Ascending aorta (tissue), 2 donors: Measurements from ENCODE around the gene COL11A1. TPM values are rescaled to one million over a fixed set of nuclear protein-coding genes. Genes with fewer than 3 reads are reported as not detected.
"Not testable (repeated sequence)": the region's sequence is repeated elsewhere in the genome, so short reads cannot be mapped to it uniquely, and the experiment has no call there.

ENCODE experiments used
- DNase-seq, 2 donors: peaks; one replicate each; pipeline ENCODE4 v3.0.0-alpha.2; 2019; ENCODE audit warnings: low spot score in 2 of 2
- H3K27ac ChIP-seq, 2 donors: fragments of 200-600 bp; sonication (generic); one replicate each; pipeline ENCODE4 v1.5.1; 2016 to 2017; ENCODE audit warnings: mild to moderate bottlenecking in 1 of 2
- H3K27me3 ChIP-seq: fragments of 200-600 bp; sonication (generic); one replicate; pipeline ENCODE4 v1.5.1; 2017
- H3K36me3 ChIP-seq, 2 donors: fragments of 200-600 bp; sonication (generic); one replicate each; pipeline ENCODE4 v1.5.1; 2016
- H3K4me1 ChIP-seq, 2 donors: fragments of 200-600 bp; sonication (generic); one replicate each; pipeline ENCODE4 v1.5.1; 2016 to 2017; ENCODE audit warnings: mild to moderate bottlenecking in 1 of 2
- H3K4me3 ChIP-seq, 2 donors: fragments of 200-600 bp; sonication (generic); one replicate each; pipeline ENCODE4 v1.5.1; 2016 to 2017; ENCODE audit warnings: mild to moderate bottlenecking in 1 of 2
- H3K9me3 ChIP-seq, 2 donors: fragments of 200-600 bp; sonication (generic); one replicate each; pipeline ENCODE4 v1.5.1; 2016
- intact Hi-C: fragments of 100-400 bp; cut with DNase I; formaldehyde crosslinking; loops from one replicate; pipeline ENCODE4 v1.15.1; 2023
- total RNA-seq: library from RNA; depleted of rRNA; stranded (reverse); fragments of >200 nt; gene quantifications from one replicate; pipeline ENCODE4 v1.1.0, GENCODE V29; 2016
- TF ChIP-seq, protein P1 (sequence below), 3 experiments: fragments of 200-600 bp in 2 of 3; fragments of 450-650 bp in 1 of 3; sonication (generic) in 2 of 3; IDR thresholded peaks; one replicate each; pipeline ENCODE4 v1.5.1; 2016 to 2019; ENCODE audit warnings: antibody characterized with exemption in 3 of 3, mild to moderate bottlenecking in 1 of 3, moderate library complexity in 1 of 3

Gene COL11A1
- total RNA-seq, 1 donor from 2014 or later: not detected

DNA sequence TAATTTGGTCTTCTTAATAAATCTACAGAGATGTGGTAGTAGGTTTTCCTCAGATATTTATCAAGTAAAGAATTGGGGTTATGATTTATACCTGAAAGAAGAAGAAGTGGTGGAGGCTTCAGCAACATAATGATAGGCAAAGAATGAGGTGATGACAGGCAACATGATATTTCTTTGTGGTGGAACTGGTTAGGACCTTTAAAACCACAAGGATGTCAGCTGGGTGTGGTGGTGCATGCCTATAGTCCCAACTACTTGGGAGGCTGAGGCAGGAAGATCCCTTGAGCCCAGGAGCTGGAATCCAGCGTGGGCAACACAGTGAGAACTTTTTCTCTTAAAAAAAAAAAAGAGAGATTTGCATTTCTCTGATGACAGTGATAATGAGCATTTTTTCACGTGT is 34.1 kb upstream of the COL11A1 start:
- no peaks in the 10 kb centered on the region for H3K36me3 ChIP-seq
- H3K4me3 ChIP-seq: no peak overlapping the region
- TF ChIP-seq, protein P1, sequence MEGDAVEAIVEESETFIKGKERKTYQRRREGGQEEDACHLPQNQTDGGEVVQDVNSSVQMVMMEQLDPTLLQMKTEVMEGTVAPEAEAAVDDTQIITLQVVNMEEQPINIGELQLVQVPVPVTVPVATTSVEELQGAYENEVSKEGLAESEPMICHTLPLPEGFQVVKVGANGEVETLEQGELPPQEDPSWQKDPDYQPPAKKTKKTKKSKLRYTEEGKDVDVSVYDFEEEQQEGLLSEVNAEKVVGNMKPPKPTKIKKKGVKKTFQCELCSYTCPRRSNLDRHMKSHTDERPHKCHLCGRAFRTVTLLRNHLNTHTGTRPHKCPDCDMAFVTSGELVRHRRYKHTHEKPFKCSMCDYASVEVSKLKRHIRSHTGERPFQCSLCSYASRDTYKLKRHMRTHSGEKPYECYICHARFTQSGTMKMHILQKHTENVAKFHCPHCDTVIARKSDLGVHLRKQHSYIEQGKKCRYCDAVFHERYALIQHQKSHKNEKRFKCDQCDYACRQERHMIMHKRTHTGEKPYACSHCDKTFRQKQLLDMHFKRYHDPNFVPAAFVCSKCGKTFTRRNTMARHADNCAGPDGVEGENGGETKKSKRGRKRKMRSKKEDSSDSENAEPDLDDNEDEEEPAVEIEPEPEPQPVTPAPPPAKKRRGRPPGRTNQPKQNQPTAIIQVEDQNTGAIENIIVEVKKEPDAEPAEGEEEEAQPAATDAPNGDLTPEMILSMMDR (IDR thresholded peaks at IDR 0.05): no peak
- no peak overlapping the region for H3K27ac ChIP-seq
- no peaks in the 10 kb centered on the region for H3K9me3 ChIP-seq
- DNase-seq: no peak
- H3K4me1 ChIP-seq: no peaks in the 10 kb centered on the region
- no peaks in the 10 kb centered on the region for H3K27me3 ChIP-seq
- intact Hi-C loops: no loop called here

DNA sequence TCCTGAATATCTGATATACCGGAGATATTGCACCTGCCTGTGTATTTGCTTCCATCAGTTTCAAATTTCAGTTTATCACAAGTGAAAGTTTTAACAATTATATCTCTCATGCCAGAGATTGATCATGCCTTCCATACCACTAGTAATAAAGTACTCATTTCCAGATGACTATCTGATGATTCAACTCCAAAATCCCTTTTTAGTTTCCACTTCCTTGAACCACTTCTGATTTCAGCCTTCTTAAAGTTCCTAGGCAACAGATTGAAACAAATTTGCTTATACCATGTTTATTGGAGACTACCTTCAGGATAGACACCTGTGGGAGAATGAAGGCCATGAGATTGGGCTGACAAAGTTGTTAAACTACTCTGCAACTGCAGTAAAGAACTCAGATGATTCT is 21.5 kb upstream of the COL11A1 start:
- Histone ChIP-seq H3K36me3 (no peaks in the 10 kb centered on the region), H3K4me1 (no peaks in the 10 kb centered on the region), H3K4me3 (no peak overlapping the region), H3K9me3 (no peaks in the 10 kb centered on the region), H3K27me3 (no peaks in the 10 kb centered on the region), H3K27ac (no peak overlapping the region)
- no peak for DNase-seq
- intact Hi-C loops: no loop called here
- TF ChIP-seq, protein P1 (IDR thresholded peaks at IDR 0.05): no peak

DNA sequence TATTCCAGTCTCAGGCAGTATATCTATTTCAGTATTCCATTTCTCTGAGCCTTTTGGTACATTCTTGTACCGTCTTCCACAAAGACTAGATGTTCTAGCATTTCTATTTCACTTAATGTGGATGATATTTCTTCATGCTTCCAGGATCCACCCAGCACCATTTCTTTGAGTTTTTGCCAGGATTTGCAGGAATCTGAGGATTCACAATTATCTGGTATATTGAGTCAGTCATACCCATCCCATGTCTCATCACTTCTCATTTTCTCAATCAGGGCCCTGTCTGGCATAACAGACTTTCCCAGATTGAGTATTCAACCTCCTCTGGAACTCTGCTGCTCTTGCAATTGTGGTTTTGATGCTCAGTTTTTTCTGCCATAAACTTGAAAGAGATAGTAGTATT is 20.9 kb upstream of the COL11A1 start:
- DNase-seq: no peak
- no peaks in the 10 kb centered on the region for H3K9me3 ChIP-seq
- H3K4me1 ChIP-seq: no peaks in the 10 kb centered on the region
- intact Hi-C loops: no loop called here
- H3K4me3 ChIP-seq: no peak overlapping the region
- no peaks in the 10 kb centered on the region for H3K27me3 ChIP-seq
- TF ChIP-seq, protein P1 (IDR thresholded peaks at IDR 0.05): no peak
- no peak overlapping the region for H3K27ac ChIP-seq
- no peaks in the 10 kb centered on the region for H3K36me3 ChIP-seq

DNA sequence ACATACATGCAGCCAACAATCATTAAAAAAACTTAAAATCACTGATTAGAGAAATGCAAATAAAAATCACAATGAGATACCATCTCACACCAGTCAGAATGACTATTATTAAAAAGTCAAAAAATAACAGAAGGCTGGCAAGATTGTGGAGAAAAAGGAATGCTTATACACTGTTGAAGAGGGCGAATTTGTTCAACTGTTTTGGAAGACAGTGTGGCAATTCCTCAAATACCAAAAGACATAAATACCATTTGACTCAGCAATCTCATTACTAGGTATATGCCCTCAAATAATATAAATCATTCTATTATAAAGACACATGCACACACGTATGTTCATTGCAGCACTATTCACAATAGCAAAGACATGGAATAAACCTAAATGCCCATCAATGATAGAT is 19.9 kb upstream of the COL11A1 start:
- DNase-seq, H3K27me3 ChIP-seq, H3K9me3 ChIP-seq, H3K36me3 ChIP-seq, H3K4me3 ChIP-seq, H3K27ac ChIP-seq, H3K4me1 ChIP-seq, intact Hi-C loops: not testable (repeated sequence)

DNA sequence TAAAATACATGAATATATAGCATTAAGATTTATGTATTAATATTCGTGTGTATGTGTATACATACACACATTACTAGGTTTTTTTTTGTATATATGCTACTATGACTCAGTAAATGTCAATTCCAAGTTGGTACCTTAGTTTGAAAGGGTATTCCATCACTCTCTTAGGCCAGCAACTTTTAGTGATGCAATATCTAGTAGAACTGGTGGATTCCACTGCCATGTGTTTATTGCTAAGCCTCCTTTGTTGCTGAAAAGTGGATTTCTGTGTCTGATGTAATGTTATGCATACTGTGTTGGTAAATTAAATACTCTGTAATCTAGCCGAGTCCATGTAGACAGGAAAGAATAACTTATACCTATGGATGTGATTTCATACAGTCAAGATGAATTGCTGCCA is 16.9 kb upstream of the COL11A1 start:
- Histone ChIP-seq H3K27ac (no peak overlapping the region), H3K27me3 (no peaks in the 10 kb centered on the region), H3K4me1 (no peaks in the 10 kb centered on the region), H3K4me3 (no peak overlapping the region), H3K9me3 (no peaks in the 10 kb centered on the region), H3K36me3 (no peaks in the 10 kb centered on the region)
- TF ChIP-seq, protein P1 (IDR thresholded peaks at IDR 0.05): no peak
- no peak for DNase-seq
- intact Hi-C loops: no loop called here

DNA sequence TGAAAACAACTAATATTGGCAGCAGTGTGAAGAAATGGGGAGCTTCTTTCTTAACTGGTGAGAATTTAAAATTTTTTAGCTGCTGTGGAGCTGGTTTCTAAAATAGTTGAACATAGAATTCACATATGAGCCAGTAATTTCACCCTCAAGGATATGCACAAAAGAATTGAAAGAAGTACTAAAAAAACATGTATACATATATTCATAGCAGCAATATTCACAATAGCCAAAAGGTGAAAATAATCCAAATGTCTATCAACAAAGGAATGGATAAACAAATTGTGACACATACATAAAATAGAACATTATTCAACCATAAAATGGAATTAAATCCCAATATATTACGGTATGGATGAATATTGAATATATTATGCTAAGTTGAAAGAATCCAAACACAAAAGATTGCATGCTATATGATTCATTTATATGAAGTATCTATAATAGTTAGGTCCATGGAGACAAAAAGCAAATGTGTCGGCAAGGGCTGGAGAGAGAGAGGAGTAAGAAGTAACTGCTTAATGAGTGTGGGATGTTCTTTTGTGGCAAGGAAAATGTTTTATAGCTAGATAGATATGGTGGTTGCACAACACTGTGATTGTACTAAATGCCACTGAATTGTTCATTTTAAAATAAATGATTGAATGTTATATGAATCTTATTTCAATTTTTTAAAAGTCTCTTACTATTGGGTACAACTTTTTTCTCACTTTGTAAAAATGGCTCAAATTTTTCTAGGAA is 14.8 kb upstream of the COL11A1 start:
- Histone ChIP-seq H3K36me3 (no peaks in the 10 kb centered on the region), H3K27ac (no peak overlapping the region), H3K9me3 (no peaks in the 10 kb centered on the region), H3K27me3 (no peaks in the 10 kb centered on the region), H3K4me1 (no peaks in the 10 kb centered on the region), H3K4me3 (no peak overlapping the region)
- TF ChIP-seq, protein P1 (IDR thresholded peaks at IDR 0.05): no peak
- intact Hi-C loops: no loop called here
- no peak for DNase-seq
